Ammon's horn (tissue), 1 donor: Measurements from ENCODE around the gene FAM53C.
"Not testable (repeated sequence)": the region's sequence is repeated elsewhere in the genome, so short reads cannot be mapped to it uniquely, and the experiment has no call there.

Experiments
- DNase-seq: peaks from one replicate; pipeline ENCODE4 v3.0.0-alpha.2; 2016; ENCODE audit warnings: low spot score

Gene FAM53C

DNA sequence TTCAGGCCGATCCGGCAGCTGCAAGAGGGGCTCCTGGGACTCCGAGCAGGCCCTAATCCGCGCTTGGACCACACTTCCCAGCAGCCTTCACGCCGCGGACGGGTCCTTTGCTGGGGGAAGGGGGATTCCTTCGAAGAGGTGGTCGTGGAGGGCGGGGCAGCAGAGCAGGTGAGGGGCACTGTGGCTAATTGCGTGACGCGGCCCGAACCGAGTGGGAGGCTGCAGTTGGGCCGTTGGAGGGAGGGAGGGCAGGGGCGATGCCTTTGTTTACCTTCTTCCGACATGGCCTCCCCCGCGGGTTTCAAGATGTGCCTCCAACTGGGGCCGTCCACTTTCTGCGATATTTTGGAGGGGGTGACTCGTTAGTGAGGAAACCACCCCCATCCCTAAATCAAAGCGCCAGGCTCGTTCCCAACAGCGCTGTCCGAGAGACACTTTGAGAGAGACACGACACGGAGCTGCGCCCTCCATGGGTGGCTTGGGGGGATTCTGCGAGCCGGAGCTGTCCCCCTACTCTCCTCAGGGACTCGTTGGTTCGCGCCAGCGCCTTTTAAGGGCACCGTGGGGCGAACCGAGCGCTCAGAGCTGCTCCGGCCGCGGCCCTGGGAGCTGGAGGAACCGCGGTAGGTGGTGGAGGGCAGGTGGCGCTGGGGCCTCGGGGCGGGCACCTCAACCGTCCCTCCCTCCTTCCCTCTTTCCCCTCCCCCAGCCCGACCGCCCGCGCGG lies at the start of gene FAM53C:
Gene FAM53C (plus strand): TSS at position 582 of the 726 bp plus-strand sequence. CDS start 3,070 bp downstream, outside the sequence.
- DNase-seq = peak; percentile 93

DNA sequence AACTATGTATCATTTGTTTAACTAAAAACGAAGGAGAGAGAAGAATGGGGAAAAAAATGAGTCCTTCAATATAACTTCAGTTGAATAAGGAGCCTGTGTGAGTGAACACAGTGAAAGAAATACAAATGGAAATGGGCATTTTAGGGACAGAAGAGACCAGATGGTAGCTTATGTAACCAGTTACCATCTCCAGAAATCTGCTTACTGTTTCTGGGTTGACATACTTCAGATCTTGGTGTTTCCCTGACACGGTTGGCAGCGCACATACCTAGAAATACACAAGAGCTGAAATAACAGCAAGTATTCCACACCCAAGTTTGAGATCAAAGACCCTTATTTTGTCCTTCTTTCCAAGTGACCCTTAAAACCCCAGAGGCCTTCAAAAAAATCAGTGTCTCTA lies 48.8 kb upstream of the FAM53C start:
- DNase-seq = peak; percentile 14

DNA sequence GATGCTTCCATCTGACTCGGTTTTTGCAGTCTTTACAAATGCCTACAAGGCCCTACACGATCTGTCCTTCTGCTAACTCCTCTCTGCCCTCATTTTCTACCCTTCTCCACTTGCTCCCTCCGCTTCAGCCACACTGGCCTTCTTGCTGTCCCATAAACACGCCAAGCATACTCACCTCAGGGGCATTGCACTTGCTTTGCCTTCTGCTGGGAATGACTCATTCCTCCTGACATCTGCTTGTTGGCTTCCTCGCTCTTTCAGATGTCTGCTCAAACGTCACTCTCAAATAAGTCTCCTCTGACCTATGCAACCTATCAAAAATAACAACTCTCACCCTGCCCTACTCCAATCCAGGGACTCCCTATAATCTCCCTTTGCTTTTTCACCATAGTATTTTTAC lies 34.7 kb upstream of the FAM53C start:
- no peak for DNase-seq

DNA sequence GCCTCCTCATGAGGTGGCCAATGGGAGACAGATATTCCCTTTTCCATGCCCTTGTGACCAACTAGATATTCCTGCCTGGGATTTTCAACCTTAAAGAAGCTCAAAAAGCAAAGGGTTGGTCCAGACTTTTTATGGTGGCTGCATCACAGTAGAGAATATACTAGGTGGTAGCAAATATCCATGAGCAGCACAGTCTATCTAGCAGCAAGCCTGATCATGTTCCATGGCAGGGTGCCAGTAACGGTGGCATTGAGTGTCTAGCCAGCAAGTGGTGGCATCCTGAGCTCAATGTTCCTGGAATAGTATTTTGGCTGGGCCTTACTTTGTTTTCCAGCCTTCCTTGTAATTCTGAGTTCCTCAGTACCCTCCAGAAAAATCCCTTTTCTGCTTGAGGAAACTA lies 32.3 kb upstream of the FAM53C start:
- peak; percentile 11 for DNase-seq

- DNase-seq = no peak
Observed at GRCh38 chr5:138315751-138316278, 22.3 kb upstream of the FAM53C start.

DNA sequence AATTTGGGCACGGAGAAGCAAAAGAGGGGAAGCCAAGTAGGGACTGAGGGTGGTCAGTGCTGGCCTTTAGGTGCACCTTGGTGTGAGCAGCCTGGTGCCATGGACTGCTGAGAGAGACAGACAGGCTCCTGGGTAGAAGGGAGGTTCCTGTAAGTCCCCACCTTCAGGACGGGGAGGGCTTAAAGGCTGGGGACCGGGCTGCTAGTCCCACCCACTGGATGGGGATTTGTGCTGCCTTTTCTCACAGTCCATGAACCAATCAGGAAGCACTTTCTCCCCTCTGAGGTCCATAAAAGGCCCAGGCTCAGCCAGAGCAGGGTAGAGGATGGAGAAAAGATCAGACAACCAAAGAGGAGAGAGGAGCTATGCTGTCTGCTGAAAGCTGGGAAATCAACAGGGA lies 21.7 kb upstream of the FAM53C start:
- no peak for DNase-seq

- not testable (repeated sequence) for DNase-seq
Observed at GRCh38 chr5:138318211-138318610, 19.9 kb upstream of the FAM53C start.

DNA sequence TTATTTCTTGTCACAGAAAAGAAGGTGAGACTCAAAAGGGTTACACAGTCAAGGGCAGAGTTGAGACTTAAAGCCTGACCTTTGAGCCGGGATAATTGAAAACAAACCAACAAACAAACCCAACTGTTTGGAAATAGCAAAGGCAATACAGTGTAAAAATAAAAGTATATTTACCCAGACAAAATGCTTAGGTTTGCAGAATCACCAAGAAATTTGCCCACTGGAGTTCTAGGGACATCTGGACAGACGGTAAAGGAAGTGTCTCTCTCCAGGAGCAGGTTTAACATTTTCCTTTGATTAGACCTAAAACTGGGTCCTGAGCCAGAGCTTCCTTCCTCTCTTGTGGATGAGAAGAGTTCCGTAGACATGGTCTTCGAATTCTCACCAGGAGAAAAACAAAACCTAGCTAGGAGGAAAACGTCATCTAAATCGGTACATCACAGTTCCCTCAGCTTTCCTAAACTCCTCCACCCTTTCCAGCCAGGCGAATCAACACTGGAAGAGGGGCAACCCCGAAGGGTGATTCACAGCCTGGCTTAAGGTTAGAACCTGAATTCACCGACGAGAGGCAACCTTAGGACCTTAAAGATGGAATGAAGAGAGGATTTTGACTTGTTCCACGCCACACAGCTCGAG lies 7.1 kb upstream of the FAM53C start:
- no peak for DNase-seq

- DNase-seq = peak; percentile 100
Observed at GRCh38 chr5:138331449-138332368, 6.4 kb upstream of the FAM53C start, which contains the start of gene CDC25C. CDC25C (minus strand) TSS chr5:138331804; CDS start chr5:138331180, 624 bp downstream.

- DNase-seq = no peak
Observed at GRCh38 chr5:138334867-138335447, 3.1 kb upstream of the FAM53C start.

- peak; percentile 87 for DNase-seq
Observed at GRCh38 chr5:138336952-138337684, 948 bp upstream of the FAM53C start.

GRCh38 chr5:138338411-138339090 lies 485 bp downstream of the FAM53C start:
- DNase-seq = no peak

DNA sequence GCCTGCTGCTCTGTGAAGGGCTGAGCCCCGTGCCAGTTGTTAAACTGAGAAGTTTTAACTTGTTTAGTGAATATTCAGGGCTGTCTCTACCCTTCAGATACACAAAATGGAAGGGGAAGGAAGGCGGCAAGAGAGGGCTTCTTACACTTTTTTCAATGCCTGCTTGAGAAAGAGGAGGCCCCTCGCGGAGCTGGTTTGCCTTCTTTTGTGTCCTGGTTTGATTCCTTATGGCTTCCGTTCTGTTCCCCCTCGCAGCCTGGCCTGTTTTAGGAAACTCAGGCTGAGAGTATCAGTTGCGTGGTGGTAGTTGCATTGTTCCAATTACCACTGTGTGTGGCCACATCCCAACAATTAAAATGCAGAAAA lies 1.0 kb downstream of the FAM53C start:
- DNase-seq = peak; percentile 40

GRCh38 chr5:138339464-138339863 lies 1.4 kb downstream of the FAM53C start:
- no peak for DNase-seq

GRCh38 chr5:138340008-138340407 lies 1.9 kb downstream of the FAM53C start:
- no peak for DNase-seq

GRCh38 chr5:138344887-138345622 lies 7.0 kb downstream of the FAM53C start:
- DNase-seq = no peak

- DNase-seq = no peak
Observed at GRCh38 chr5:138346889-138347288, 8.8 kb downstream of the FAM53C start.

DNA sequence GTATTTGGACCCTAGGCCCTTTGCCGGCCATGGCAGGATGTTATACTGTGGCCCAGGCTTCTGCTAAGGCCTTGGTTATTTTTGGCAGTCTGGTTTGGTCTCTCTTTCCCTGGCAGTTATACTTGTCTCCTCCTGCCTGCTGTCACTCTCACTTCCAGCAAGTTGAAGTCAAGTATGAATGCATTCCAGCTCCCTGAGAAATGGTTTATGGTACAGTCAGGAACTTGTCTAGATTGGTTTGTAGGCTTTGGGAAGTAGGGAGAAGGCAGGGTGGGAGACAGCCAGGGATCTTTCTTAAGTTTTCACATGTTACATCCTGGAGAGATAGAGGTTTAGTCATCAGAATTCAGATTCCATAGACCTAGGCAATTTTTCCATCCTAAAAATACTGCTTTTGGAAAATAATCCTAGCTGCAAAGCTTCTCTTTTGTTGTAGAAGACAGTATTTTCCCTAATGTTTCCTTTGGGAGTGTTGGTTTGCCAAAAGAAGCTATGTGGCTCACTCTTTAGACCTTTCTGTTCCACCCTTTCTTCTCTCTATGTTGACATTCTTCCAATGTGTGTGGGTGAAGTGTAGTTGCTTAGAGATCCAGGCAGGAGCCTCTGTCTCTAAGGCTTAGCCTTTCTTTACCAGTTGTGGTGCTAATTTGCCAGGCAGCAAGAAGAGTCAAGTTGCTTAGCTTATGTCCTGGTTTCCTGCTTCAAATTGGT lies 11.9 kb downstream of the FAM53C start:
- no peak for DNase-seq

GRCh38 chr5:138350563-138350890 lies 12.5 kb downstream of the FAM53C start:
- no peak for DNase-seq
